ENCODE data around the gene TPO.

DNA sequence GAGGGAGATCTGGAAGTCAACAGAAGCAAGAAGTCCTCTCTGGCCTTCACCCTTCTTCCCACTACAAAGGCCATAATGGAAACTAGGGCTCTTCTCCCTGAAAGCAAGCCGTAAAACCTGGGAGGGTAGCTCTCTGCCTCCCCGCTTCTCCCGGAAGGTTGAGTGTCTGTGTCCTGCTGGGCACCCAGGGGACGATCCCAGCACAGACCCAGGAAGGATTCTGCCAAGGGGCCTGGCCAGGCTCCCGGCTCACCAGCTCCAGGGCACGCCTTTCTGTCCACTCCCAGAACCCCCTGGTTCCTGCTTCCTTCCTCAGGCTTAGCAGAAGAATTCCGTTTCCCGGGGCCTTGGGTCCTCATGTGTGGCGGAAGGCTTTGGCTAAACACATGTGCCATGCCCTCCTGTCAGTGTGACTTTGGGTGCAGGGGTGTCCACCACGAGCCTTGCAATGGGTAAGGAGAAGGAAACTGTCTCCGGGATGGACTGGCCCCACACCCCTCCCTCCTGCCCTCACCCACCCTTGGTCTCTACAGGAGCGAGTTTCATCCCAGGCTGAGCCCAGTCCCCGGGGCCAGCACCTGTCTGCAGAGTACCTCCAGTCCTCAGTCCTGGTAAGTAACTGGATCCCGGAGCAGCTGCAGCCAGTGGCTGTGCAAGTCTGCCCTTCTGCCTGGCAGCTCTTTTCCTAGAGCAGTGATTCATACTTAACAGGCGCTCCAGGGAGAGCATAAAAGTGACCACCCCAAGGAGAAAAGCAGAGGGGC lies 135.8 kb downstream of the TPO start:
- TF ChIP-seq EP300 (IDR thresholded peaks at IDR 0.05) (no peak), POLR2A (IDR thresholded peaks at IDR 0.05) (no peak)
